Measurements from ENCODE around the gene NAA25. TPM values are rescaled to one million over a fixed set of nuclear protein-coding genes. Genes with fewer than 3 reads are reported as not detected.

The NAA25 gene
- total and polyA plus RNA-seq, 9 of the 15 experiments (the other 6 are each of a cell fraction or from before 2014, with no cell fraction given), result 26.6 to 59.6 (median 48.9) TPM

DNA sequence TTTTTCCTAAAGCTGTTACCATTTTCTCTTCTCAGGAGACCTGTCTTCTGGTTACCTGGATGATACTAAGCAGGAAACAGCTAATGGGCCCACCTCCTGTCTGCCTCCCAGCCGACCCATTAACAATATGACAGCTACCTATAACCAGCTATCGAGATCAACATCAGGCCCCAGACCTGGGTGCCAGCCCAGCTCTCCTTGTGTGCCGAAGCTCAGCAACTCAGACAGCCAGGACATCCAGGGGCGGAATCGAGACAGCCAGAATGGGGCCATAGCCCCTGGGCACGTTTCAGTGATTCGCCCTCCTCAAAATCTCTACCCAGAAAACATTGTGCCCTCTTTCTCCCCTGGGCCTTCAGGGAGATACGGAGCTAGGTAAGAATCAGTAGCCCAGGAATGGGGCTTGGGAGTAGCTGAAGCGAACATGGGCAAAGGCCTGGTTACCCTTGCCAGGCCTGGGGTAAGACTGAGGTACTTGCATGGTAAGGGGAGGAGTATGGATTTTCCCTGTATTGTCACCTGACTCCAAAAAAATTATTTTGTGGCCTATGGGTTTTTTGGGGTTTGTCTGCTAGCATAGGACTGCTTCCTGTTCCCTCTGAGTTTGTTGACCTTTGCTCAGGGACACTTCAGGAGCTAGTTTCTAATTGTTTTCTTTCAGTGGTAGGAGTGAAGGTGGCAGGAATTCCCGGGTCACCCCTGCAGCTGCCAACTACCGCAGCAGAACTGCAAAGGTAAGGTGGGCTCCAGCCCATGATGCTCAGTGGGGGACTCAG is 43.4 kb upstream of the NAA25 start:
- Histone ChIP-seq H3K9ac (ENCODE audit: insufficient read depth in 1 of 2, low read depth in 2 of 2, low read length in 2 of 2) (no peak overlapping the region), H3K4me3 (no peak overlapping the region), H3K4me2 (ENCODE audit: insufficient read depth, low read length) (no peak overlapping the region), H4K20me1 (replicated peaks; ENCODE audit: control insufficient read depth, insufficient read depth, low read length) (no peaks in the 10 kb centered on the region), H3K4me1 (replicated peaks in 1 of 2; ENCODE audit: control insufficient read depth in 2 of 2, insufficient read depth in 2 of 2, low read length in 2 of 2) (no peaks in the 10 kb centered on the region; a peak in 1 of 5 replicates), H2AFZ (ENCODE audit: low read depth, low read length) (no peak overlapping the region), H3K27ac (ENCODE audit: extremely low read depth, low read depth, low read length) (no peak overlapping the region), H3K36me3 (ENCODE audit: control insufficient read depth, insufficient read depth, low read length) (peaks cover 69% of the 10 kb centered on the region; the same call in 2 of the 3 replicates), H3K9me3 (replicated peaks; ENCODE audit: control insufficient read depth, insufficient read depth, low read depth, low read length) (no peaks in the 10 kb centered on the region), H3K79me2 (ENCODE audit: control insufficient read depth, insufficient read depth, low read length) (no peaks in the 10 kb centered on the region), H3K9me1 (ENCODE audit: control insufficient read depth, insufficient read depth, low read length) (peaks cover 2% of the 10 kb centered on the region), H3K27me3 (ENCODE audit: control insufficient read depth in 2 of 2, insufficient read depth in 2 of 2, low read length in 2 of 2) (no peaks in the 10 kb centered on the region)
- WGBS (ENCODE audit: insufficient coverage, low coverage, missing lambda C conversion rate), result 79% methylated on average over 11 of the region's 11 CpGs
- no peak for FAIRE-seq
- in situ Hi-C loops (cut with MboI), result no loop called here
- intact Hi-C loops (cut with micrococcal nuclease), result no loop called here
- no TSS peak for BruUV-seq (replicated peaks)
- CTCF ChIA-PET (ENCODE audit: low intra/inter-chr PET ratio), result no interaction called here
- POLR2A ChIA-PET, result interaction anchor here (0.6 to 2.7 kb wide), 7 partner anchors 10 to 60 kb away, joined by 3 to 9 read pairs (median 4); no protein-coding TSS in a partner anchor
- ATAC-seq, result no peak
- DNase-seq (ENCODE audit: extremely low read depth in 1 of 4, low spot score in 3 of 4), result no peak
- TF ChIP-seq C11orf30 (IDR thresholded peaks at IDR 0.05; ENCODE audit: low read depth) (no peak), GTF2F1 (IDR thresholded peaks at IDR 0.05; ENCODE audit: low read depth, low read length) (no peak), CBX8 (IDR thresholded peaks at IDR 0.05; ENCODE audit: borderline replicate concordance, extremely low read depth, low read depth, low read length, poor library complexity, severe bottlenecking) (no peak), U2AF2 (optimal IDR thresholded peaks at IDR 0.05; ENCODE audit: low read depth, low read length) (no peak), RBM14 (IDR thresholded peaks at IDR 0.05; ENCODE audit: borderline replicate concordance, insufficient read depth, low read depth, low read length) (no peak), CBFA2T3 (IDR thresholded peaks at IDR 0.05) (no peak), ZFP30 (CRISPR knock-in tag; IDR thresholded peaks at IDR 0.05; ENCODE audit: borderline replicate concordance) (no peak), FOSL1 (tag; conservative IDR thresholded peaks at IDR 0.05) (no peak), GATAD2B (IDR thresholded peaks at IDR 0.05; ENCODE audit: borderline replicate concordance) (no peak), PPARD (CRISPR knock-in tag; IDR thresholded peaks at IDR 0.05) (no peak)
- TF ChIP-seq, protein P1, sequence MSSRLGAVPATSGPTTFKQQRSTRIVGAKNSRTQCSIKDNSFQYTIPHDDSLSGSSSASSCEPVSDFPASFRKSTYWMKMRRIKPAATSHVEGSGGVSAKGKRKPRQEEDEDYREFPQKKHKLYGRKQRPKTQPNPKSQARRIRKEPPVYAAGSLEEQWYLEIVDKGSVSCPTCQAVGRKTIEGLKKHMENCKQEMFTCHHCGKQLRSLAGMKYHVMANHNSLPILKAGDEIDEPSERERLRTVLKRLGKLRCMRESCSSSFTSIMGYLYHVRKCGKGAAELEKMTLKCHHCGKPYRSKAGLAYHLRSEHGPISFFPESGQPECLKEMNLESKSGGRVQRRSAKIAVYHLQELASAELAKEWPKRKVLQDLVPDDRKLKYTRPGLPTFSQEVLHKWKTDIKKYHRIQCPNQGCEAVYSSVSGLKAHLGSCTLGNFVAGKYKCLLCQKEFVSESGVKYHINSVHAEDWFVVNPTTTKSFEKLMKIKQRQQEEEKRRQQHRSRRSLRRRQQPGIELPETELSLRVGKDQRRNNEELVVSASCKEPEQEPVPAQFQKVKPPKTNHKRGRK (tag; IDR thresholded peaks at IDR 0.05), result no peak
- TF ChIP-seq, protein P2, sequence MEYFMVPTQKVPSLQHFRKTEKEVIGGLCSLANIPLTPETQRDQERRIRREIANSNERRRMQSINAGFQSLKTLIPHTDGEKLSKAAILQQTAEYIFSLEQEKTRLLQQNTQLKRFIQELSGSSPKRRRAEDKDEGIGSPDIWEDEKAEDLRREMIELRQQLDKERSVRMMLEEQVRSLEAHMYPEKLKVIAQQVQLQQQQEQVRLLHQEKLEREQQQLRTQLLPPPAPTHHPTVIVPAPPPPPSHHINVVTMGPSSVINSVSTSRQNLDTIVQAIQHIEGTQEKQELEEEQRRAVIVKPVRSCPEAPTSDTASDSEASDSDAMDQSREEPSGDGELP (CRISPR knock-in tag; IDR thresholded peaks at IDR 0.05; ENCODE audit: borderline replicate concordance), result no peak
